Spleen (tissue), 7 donors: Measurements from ENCODE around the gene ANXA4.

Experiments
- CTCF ChIP-seq, 11 experiments: fragments of 200-600 bp in 7 of 11; fragments of 450-650 bp in 4 of 11; sonication (generic) in 4 of 11; IDR thresholded peaks in 8 of 11; conservative IDR thresholded peaks in 3 of 11; 1 replicate in 7 of 11; 2 replicates in 4 of 11; pipeline versions ENCODE4 v1.4.0 to v1.8.0; 2016 to 2021; ENCODE audit warnings: antibody characterized with exemption in 11 of 11, inconsistent platforms in 4 of 11, mild to moderate bottlenecking in 1 of 11
- POLR2A ChIP-seq, 3 donors: fragments of 450-650 bp; IDR thresholded peaks; one replicate each; pipeline ENCODE4 v1.5.1; 2017; ENCODE audit warnings: antibody characterized with exemption in 3 of 3, mild to moderate bottlenecking in 1 of 3
- donor health status: DM: no; HTN: no; CAD: no; lungs with moderate emphysema.
- donor health status: DM: no; HTN: no; CAD: no.
- donor health status: DM: no; HTN: no; CAD: no.

GRCh38 chr2:69744456-69744855, 2.5 kb downstream of the ANXA4 start:
- TF ChIP-seq CTCF (IDR thresholded peaks at IDR 0.05 in 8 of 11, conservative IDR thresholded peaks at IDR 0.05 in 3 of 11) (no peak), POLR2A (IDR thresholded peaks at IDR 0.05) (no peak)
